Right atrium auricular region (tissue), 2 donors: ENCODE results near the gene GYPC. TPM values are rescaled to one million over a fixed set of nuclear protein-coding genes. Genes with fewer than 3 reads are reported as not detected.

Experiments
- DNase-seq: peaks from one replicate; pipeline ENCODE4 v3.0.0-alpha.2; 2019; ENCODE audit warnings: low spot score
- H3K27ac ChIP-seq, 2 donors: fragments of 200-600 bp; sonication (generic); 1 replicate in 1 of 2; 2 replicates in 1 of 2; pipeline ENCODE4 v1.5.1; 2016 to 2019
- H3K27me3 ChIP-seq, 2 donors: fragments of 200-600 bp; sonication (generic); one replicate each; pipeline versions ENCODE4 v1.5.1 to v1.6.0; 2017 to 2019
- H3K36me3 ChIP-seq: fragments of 200-600 bp; sonication (generic); one replicate; pipeline ENCODE4 v1.5.1; 2016
- H3K4me1 ChIP-seq, 2 donors: fragments of 200-600 bp; sonication (generic); one replicate each; pipeline versions ENCODE4 v1.5.1 to v1.6.0; 2017 to 2019
- H3K4me3 ChIP-seq, 2 donors: fragments of 200-600 bp; sonication (generic); 1 replicate in 1 of 2; 2 replicates in 1 of 2; pipeline ENCODE4 v1.5.1; 2017 to 2019; ENCODE audit warnings: mild to moderate bottlenecking in 1 of 2, moderate library complexity in 1 of 2
- H3K9me3 ChIP-seq, 2 donors: fragments of 200-600 bp; sonication (generic); one replicate each; pipeline ENCODE4 v1.5.1; 2019
- CTCF ChIP-seq, 2 donors: fragments of 200-600 bp; sonication (generic); IDR thresholded peaks; one replicate each; pipeline ENCODE4 v1.5.1; 2019; ENCODE audit warnings: antibody characterized with exemption in 2 of 2
- total RNA-seq, 2 donors: library from RNA; depleted of rRNA; stranded (reverse); fragments of >200 nt; gene quantifications; one replicate each; pipeline ENCODE4 v1.1.0, GENCODE V29; 2016

GYPC gene
- total RNA-seq, 2 donors from 2014 or later: 53.8 to 74.9 TPM

- H3K27me3 ChIP-seq: no peaks in the 10 kb centered on the region
- H3K9me3 ChIP-seq: no peaks in the 10 kb centered on the region
- no peaks in the 10 kb centered on the region for H3K4me1 ChIP-seq
- H3K27ac ChIP-seq: no peak overlapping the region
- H3K36me3 ChIP-seq: no peaks in the 10 kb centered on the region
- TF ChIP-seq CTCF (IDR thresholded peaks at IDR 0.05): no peak
- DNase-seq: no peak
- no peak overlapping the region for H3K4me3 ChIP-seq
Observed at GRCh38 chr2:126627643-126628042, 28.3 kb upstream of the GYPC start.

- no peak for DNase-seq
- Histone ChIP-seq H3K9me3 (no peaks in the 10 kb centered on the region), H3K4me1 (no peaks in the 10 kb centered on the region), H3K27ac (no peak overlapping the region), H3K36me3 (no peaks in the 10 kb centered on the region), H3K4me3 (no peak overlapping the region), H3K27me3 (no peaks in the 10 kb centered on the region)
- peak in 1 of 2 donors; percentile 50 for TF ChIP-seq CTCF (IDR thresholded peaks at IDR 0.05)
Observed at GRCh38 chr2:126634273-126634861, 21.6 kb upstream of the GYPC start.

- no peak for TF ChIP-seq CTCF (IDR thresholded peaks at IDR 0.05)
- no peaks in the 10 kb centered on the region for H3K36me3 ChIP-seq
- H3K27ac ChIP-seq: no peak overlapping the region
- no peaks in the 10 kb centered on the region for H3K9me3 ChIP-seq
- H3K4me3 ChIP-seq: no peak overlapping the region
- DNase-seq: no peak
- no peaks in the 10 kb centered on the region for H3K4me1 ChIP-seq
- H3K27me3 ChIP-seq: no peaks in the 10 kb centered on the region
Observed at GRCh38 chr2:126635281-126635680, 20.7 kb upstream of the GYPC start.

GRCh38 chr2:126635736-126636135, 20.2 kb upstream of the GYPC start:
- Histone ChIP-seq H3K4me1 (no peaks in the 10 kb centered on the region), H3K27me3 (no peaks in the 10 kb centered on the region), H3K9me3 (no peaks in the 10 kb centered on the region), H3K27ac (no peak overlapping the region), H3K4me3 (no peak overlapping the region), H3K36me3 (no peaks in the 10 kb centered on the region)
- DNase-seq: no peak
- no peak for TF ChIP-seq CTCF (IDR thresholded peaks at IDR 0.05)

- Histone ChIP-seq H3K9me3 (no peaks in the 10 kb centered on the region), H3K27ac (no peak overlapping the region), H3K27me3 (no peaks in the 10 kb centered on the region), H3K4me3 (no peak overlapping the region), H3K4me1 (no peaks in the 10 kb centered on the region), H3K36me3 (no peaks in the 10 kb centered on the region)
- no peak for DNase-seq
- TF ChIP-seq CTCF (IDR thresholded peaks at IDR 0.05): no peak
Observed at GRCh38 chr2:126637386-126637785, 18.6 kb upstream of the GYPC start.

GRCh38 chr2:126638746-126639145, 17.2 kb upstream of the GYPC start:
- Histone ChIP-seq H3K27me3 (no peaks in the 10 kb centered on the region), H3K4me1 (no peaks in the 10 kb centered on the region), H3K9me3 (no peaks in the 10 kb centered on the region), H3K36me3 (no peaks in the 10 kb centered on the region), H3K27ac (no peak overlapping the region), H3K4me3 (no peak overlapping the region)
- TF ChIP-seq CTCF (IDR thresholded peaks at IDR 0.05): no peak
- no peak for DNase-seq
